ENCODE results near the gene FAF1.
"Not testable (repeated sequence)": the region's sequence is repeated elsewhere in the genome, so short reads cannot be mapped to it uniquely, and the experiment has no call there.

The FAF1 gene

GRCh38 chr1:50570066-50570468, 390.0 kb downstream of the FAF1 start:
- H3K27me3 Mint-ChIP-seq, result no peaks in the 10 kb centered on the region
- H3K4me3 Mint-ChIP-seq, result no peak overlapping the region
- no peaks in the 10 kb centered on the region for H3K4me1 Mint-ChIP-seq
- ATAC-seq, result no peak
- H3K27ac Mint-ChIP-seq, result no peak overlapping the region
- H3K9me3 Mint-ChIP-seq, result no peaks in the 10 kb centered on the region
- peaks cover 41% of the 10 kb centered on the region for H3K36me3 Mint-ChIP-seq

DNA sequence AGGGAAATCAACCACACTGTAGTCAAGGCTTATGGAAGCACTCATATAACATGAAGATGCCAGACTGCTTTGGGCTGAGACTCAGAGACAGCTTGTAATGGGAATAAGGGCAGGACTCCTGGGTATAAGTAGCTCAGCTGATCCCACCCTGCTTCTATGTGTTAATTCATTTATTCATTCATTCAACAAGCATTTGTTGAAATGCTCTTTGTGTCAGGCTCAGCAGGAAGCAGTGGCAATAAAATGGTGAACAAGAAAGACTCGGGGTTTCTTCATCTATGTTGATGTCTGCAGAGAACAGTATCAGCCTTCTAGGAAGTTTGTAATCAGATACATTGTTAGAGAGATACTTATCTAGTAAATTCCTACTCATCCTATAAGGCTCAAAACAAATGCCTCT, 391.3 kb downstream of the FAF1 start:
- H3K4me3 Mint-ChIP-seq, result no peak overlapping the region
- H3K27me3 Mint-ChIP-seq, result no peaks in the 10 kb centered on the region
- ATAC-seq, result no peak
- no peaks in the 10 kb centered on the region for H3K4me1 Mint-ChIP-seq
- H3K27ac Mint-ChIP-seq, result no peak overlapping the region
- peaks cover 42% of the 10 kb centered on the region for H3K36me3 Mint-ChIP-seq
- no peaks in the 10 kb centered on the region for H3K9me3 Mint-ChIP-seq

DNA sequence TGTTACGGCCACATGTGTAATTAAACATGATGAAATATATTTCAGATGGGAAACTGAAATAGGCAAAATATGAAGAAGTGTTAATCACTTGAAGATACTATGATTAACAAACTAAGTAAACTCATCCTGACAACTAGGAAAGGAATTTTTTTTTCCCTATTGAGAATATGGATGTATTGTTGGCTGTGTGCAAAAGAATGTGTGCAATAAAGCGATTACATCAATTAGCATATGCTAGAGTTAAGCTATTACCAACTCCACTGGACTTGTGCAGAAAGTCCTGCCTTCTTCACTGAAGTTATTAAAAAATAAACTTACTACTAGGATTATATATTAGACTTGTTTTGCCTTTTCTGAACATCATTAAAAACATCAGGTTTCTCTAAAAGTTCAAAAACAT, 393.7 kb downstream of the FAF1 start:
- no peak overlapping the region for H3K27ac Mint-ChIP-seq
- H3K9me3 Mint-ChIP-seq, result no peaks in the 10 kb centered on the region
- no peaks in the 10 kb centered on the region for H3K27me3 Mint-ChIP-seq

GRCh38 chr1:50564417-50564816, 395.6 kb downstream of the FAF1 start:
- Mint-ChIP-seq H3K36me3 (peaks cover 47% of the 10 kb centered on the region), H3K4me1 (no peaks in the 10 kb centered on the region), H3K9me3 (no peaks in the 10 kb centered on the region), H3K27ac (no peak overlapping the region), H3K27me3 (no peaks in the 10 kb centered on the region), H3K4me3 (no peak overlapping the region)
- ATAC-seq, result no peak

More for the DNA sequence above, 393.7 kb downstream of the FAF1 start:
- Mint-ChIP-seq H3K36me3 (peaks cover 46% of the 10 kb centered on the region), H3K4me1 (no peaks in the 10 kb centered on the region), H3K4me3 (no peak overlapping the region)
- ATAC-seq, result no peak

DNA sequence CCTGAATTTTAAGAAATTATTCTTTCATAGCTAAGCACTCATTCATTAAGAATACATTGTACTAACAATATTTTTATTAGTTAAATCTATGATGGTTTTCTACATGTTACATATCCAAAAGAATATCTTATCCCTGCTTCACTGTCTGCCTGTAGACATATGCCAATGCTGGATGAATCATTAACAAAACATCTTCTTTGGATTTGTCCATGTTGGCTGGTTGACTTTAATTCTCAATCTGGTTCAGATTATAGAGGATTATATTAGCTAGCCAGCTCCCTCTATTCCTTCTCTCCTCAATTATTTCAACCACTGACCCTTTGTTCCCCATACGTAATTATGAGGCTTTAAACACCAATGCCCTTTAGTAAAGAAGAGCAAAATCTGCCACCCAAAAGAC, 398.0 kb downstream of the FAF1 start:
- Mint-ChIP-seq H3K4me1 (no peaks in the 10 kb centered on the region), H3K4me3 (no peak overlapping the region), H3K27ac (no peak overlapping the region), H3K9me3 (no peaks in the 10 kb centered on the region), H3K27me3 (no peaks in the 10 kb centered on the region), H3K36me3 (peaks cover 51% of the 10 kb centered on the region)
- ATAC-seq, result no peak

GRCh38 chr1:50559421-50559820, 400.6 kb downstream of the FAF1 start:
- no peaks in the 10 kb centered on the region for H3K27me3 Mint-ChIP-seq
- no peak overlapping the region for H3K4me3 Mint-ChIP-seq
- no peaks in the 10 kb centered on the region for H3K4me1 Mint-ChIP-seq
- H3K27ac Mint-ChIP-seq, result no peak overlapping the region
- no peaks in the 10 kb centered on the region for H3K9me3 Mint-ChIP-seq
- H3K36me3 Mint-ChIP-seq, result peaks cover 51% of the 10 kb centered on the region
- ATAC-seq, result no peak

GRCh38 chr1:50553921-50554320, 406.1 kb downstream of the FAF1 start:
- ATAC-seq, result no peak
- peaks cover 20% of the 10 kb centered on the region for H3K36me3 Mint-ChIP-seq
- H3K4me3 Mint-ChIP-seq, result no peak overlapping the region
- no peaks in the 10 kb centered on the region for H3K27me3 Mint-ChIP-seq
- H3K9me3 Mint-ChIP-seq, result no peaks in the 10 kb centered on the region
- no peak overlapping the region for H3K27ac Mint-ChIP-seq
- no peaks in the 10 kb centered on the region for H3K4me1 Mint-ChIP-seq

- no peaks in the 10 kb centered on the region for H3K27me3 Mint-ChIP-seq
- H3K27ac Mint-ChIP-seq, result no peak overlapping the region
- no peak for ATAC-seq
- H3K4me3 Mint-ChIP-seq, result no peak overlapping the region
- no peaks in the 10 kb centered on the region for H3K9me3 Mint-ChIP-seq
- peaks cover 16% of the 10 kb centered on the region for H3K36me3 Mint-ChIP-seq
- H3K4me1 Mint-ChIP-seq, result no peaks in the 10 kb centered on the region
Measured at GRCh38 chr1:50548243-50548642, 411.8 kb downstream of the FAF1 start.

DNA sequence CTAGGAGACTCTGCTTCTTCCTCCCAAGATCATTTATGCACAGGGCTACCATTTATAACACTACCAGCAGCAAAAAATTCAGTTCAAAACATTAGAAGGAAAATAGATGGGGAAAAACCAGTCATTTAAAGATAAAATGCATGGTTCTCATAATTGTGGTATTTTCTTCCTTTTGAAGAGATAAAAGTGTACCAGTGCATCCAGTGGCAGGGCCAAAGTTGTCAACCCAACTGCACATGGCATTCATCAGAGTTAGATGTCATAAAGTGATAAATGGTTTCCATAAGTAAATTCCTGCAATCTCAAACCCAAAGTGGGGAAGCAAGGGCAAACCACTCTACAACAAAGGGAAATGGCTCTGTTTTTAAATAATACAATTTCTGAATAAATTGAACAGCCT, 417.7 kb downstream of the FAF1 start:
- Mint-ChIP-seq H3K27ac (no peak overlapping the region), H3K27me3 (no peaks in the 10 kb centered on the region), H3K9me3 (no peaks in the 10 kb centered on the region), H3K4me3 (no peak overlapping the region), H3K36me3 (peaks cover 24% of the 10 kb centered on the region), H3K4me1 (no peaks in the 10 kb centered on the region)
- ATAC-seq, result no peak

- Mint-ChIP-seq H3K4me3 (no peak overlapping the region), H3K27ac (no peak overlapping the region), H3K4me1 (no peaks in the 10 kb centered on the region), H3K9me3 (no peaks in the 10 kb centered on the region), H3K36me3 (peaks cover 26% of the 10 kb centered on the region), H3K27me3 (no peaks in the 10 kb centered on the region)
- ATAC-seq, result no peak
Measured at GRCh38 chr1:50538476-50538875, 421.6 kb downstream of the FAF1 start.

DNA sequence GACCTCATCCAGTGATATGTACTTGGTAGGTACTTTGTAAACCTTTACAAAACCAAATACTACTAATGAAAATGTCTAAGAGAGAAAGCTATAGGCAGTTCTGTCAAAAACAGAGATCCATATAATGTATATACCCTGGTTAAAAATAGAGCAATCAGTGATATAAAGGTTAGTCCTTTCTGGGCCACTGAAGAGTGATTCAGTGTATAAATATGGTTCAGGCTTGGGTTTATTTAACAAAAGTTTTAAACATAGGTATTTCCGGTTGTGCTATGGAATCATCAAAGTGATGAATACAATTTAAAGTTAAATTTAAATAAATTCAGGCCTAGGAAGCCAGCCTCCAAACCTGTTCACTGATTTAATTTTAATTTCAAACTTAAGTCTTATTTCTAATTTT, 428.5 kb downstream of the FAF1 start:
- Mint-ChIP-seq H3K27ac (no peak overlapping the region), H3K27me3 (no peaks in the 10 kb centered on the region), H3K36me3 (peaks cover 50% of the 10 kb centered on the region), H3K9me3 (no peaks in the 10 kb centered on the region), H3K4me3 (no peak overlapping the region), H3K4me1 (no peaks in the 10 kb centered on the region)
- no peak for ATAC-seq

GRCh38 chr1:50531027-50531426, 429.0 kb downstream of the FAF1 start:
- Mint-ChIP-seq H3K27me3 (no peaks in the 10 kb centered on the region), H3K27ac (no peak overlapping the region), H3K4me1 (no peaks in the 10 kb centered on the region), H3K36me3 (peaks cover 51% of the 10 kb centered on the region), H3K4me3 (no peak overlapping the region), H3K9me3 (no peaks in the 10 kb centered on the region)
- ATAC-seq, result no peak

DNA sequence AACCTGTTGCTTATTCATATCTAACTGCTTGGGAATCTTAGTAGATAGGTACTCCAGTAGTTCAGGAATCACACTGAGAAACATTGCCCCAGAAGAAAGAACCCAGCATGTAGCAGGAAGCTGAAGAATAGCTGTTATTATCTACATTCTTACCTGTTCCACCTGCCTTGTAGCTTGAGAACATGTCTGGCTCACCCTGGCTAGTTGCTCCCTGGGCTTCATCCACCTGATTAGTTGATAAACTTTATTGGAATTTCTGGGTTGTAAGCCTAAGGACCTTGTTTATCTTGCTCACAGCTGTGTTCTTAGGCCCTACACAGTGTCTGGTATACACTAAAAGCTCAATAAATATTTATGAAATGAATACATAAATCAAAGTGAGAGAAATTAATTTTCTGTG, 430.6 kb downstream of the FAF1 start:
- ATAC-seq, result no peak
- H3K27me3 Mint-ChIP-seq, result no peaks in the 10 kb centered on the region
- H3K4me1 Mint-ChIP-seq, result no peaks in the 10 kb centered on the region
- H3K27ac Mint-ChIP-seq, result no peak overlapping the region
- peaks cover 54% of the 10 kb centered on the region for H3K36me3 Mint-ChIP-seq
- H3K4me3 Mint-ChIP-seq, result no peak overlapping the region
- peaks cover 2% of the 10 kb centered on the region for H3K9me3 Mint-ChIP-seq

DNA sequence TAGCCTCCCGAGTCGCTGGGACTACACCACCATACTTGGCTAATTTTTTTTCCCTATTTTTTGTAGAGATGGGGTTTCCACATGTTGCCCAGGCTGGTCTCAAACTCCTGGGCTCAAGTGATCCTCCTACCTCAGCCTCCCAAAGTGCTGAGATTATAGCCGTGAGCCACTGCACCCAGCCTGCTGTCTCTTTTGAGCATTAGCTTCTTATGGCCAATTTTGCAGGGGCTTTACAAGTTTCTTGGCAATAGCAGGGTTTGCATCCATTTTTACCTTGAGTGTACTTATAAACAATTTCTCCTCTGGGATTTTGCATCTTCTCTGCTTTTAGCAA, 432.1 kb downstream of the FAF1 start:
- not testable (repeated sequence) for H3K4me1 Mint-ChIP-seq, H3K9me3 Mint-ChIP-seq, H3K4me3 Mint-ChIP-seq, H3K27ac Mint-ChIP-seq, ATAC-seq, H3K27me3 Mint-ChIP-seq
- H3K36me3 Mint-ChIP-seq, result peaks cover 68% of the 10 kb centered on the region

DNA sequence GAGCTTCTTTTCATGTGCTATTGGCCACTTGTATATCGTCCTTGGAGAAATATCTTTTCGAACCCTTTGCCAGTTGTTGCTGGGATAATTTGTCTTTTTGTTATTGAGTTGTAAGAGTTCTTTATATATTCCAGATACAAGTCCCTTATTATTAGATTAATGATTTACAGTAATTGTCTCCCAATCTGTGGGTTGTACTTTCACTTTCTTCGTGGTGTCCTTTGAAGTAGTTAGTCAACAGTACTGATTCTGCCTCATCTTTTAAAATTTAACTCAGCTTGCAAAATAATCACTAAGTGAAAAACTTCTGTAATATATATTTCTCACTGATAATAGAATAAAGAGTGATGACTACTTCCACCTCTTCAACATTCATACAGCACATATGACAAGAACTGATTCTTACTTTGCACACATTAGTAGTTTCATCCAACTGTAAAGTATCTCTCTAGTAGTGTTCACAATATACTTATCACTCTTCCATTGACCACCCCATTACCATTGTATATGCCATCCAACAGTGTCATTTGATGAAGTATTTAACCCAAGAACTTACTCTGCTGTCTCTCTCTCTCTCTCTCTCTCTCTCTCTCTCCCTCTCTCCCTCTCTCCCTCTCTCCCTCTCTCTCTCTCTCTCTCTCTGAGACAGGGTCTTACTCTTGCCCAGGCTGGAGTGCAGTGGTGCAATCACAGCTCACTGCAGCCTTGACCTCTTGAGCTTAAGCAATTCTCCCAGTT, 432.6 kb downstream of the FAF1 start:
- no peak overlapping the region for H3K4me3 Mint-ChIP-seq
- no peak overlapping the region for H3K27ac Mint-ChIP-seq
- peaks cover 73% of the 10 kb centered on the region for H3K36me3 Mint-ChIP-seq
- ATAC-seq, result no peak
- H3K4me1 Mint-ChIP-seq, result no peaks in the 10 kb centered on the region
- no peaks in the 10 kb centered on the region for H3K27me3 Mint-ChIP-seq
- H3K9me3 Mint-ChIP-seq, result peaks cover 5% of the 10 kb centered on the region

DNA sequence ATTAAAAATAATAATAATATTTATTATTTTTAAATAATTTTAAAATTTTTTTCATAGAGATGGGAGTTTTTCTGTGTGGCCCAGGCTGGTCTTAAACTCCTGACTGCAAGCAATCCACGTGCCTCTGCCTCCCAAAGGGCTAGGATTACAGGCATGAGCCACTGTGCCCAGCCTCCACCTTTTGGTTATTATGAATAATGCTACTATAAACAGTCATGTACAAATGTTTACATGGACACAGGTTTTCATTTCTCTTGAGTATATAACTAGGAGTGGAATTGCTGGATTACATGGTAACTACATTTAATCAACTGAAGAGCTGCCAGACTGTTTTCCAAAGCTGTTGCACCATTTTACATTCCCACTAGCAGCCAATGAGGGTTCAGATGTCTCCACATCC, 433.6 kb downstream of the FAF1 start:
- no peak overlapping the region for H3K4me3 Mint-ChIP-seq
- peaks cover 5% of the 10 kb centered on the region for H3K9me3 Mint-ChIP-seq
- no peak overlapping the region for H3K27ac Mint-ChIP-seq
- ATAC-seq, result no peak
- peaks cover 71% of the 10 kb centered on the region for H3K36me3 Mint-ChIP-seq
- H3K27me3 Mint-ChIP-seq, result no peaks in the 10 kb centered on the region
- H3K4me1 Mint-ChIP-seq, result no peaks in the 10 kb centered on the region

DNA sequence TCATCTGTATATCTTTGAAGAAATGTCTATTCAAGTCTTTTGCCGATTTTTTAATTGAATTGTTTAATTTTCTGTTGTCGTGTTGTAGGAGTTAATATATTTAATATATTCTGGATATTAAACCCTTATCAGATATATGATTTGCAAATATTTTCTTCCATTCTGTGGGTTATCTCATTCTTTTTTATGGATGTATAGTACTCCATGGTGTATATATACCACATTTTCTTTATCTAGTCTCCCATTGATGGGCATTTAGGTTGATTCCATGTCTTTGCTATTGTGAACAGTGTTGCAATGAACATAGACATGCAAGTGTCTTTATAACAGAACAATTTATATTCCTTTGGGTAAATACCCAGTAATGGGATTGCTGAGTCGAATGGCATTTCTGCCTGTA, 436.5 kb downstream of the FAF1 start:
- Mint-ChIP-seq H3K27me3 (no peaks in the 10 kb centered on the region), H3K27ac (no peak overlapping the region), H3K9me3 (peaks cover 5% of the 10 kb centered on the region), H3K36me3 (peaks cover 68% of the 10 kb centered on the region), H3K4me3 (no peak overlapping the region), H3K4me1 (no peaks in the 10 kb centered on the region)
- ATAC-seq, result no peak

All from stimulated activated memory B cell treated with anti-CD40 and anti-IgM and Interleukin-4, amounts not matched to agents 10 μg/mL and 1 μg/mL and 100 μg/mL, for 72 hours (primary cell).